Esophagus squamous epithelium (tissue), 5 donors: ENCODE measurements around the gene ZNF521. TPM values are rescaled to one million over a fixed set of nuclear protein-coding genes. Genes with fewer than 3 reads are reported as not detected.

Experiments
- DNase-seq: peaks from one replicate; lab custom pipeline; 2025; lab: John Stamatoyannopoulos, UW
- H3K27ac ChIP-seq, 4 donors: fragments of 200-600 bp; sonication (generic); one replicate each; pipeline ENCODE4 v1.5.1; 2016 to 2019; ENCODE audit warnings: mild to moderate bottlenecking in 1 of 4
- H3K27me3 ChIP-seq, 4 donors: fragments of 200-600 bp; sonication (generic); 1 replicate in 3 of 4; 2 replicates in 1 of 4; pipeline versions ENCODE4 v1.5.1 to v1.6.0; 2017 to 2021; ENCODE audit warnings: antibody characterized with exemption in 1 of 4
- H3K36me3 ChIP-seq, 3 donors: fragments of 200-600 bp; sonication (generic); one replicate each; pipeline ENCODE4 v1.5.1; 2016 to 2019
- H3K4me1 ChIP-seq, 3 donors: fragments of 200-600 bp; sonication (generic); one replicate each; pipeline ENCODE4 v1.5.1; 2017 to 2019
- H3K4me3 ChIP-seq, 4 donors: fragments of 200-600 bp; sonication (generic); 1 replicate in 3 of 4; 2 replicates in 1 of 4; pipeline ENCODE4 v1.5.1; 2016 to 2019; ENCODE audit warnings: mild to moderate bottlenecking in 2 of 4, moderate library complexity in 1 of 4
- H3K9me3 ChIP-seq, 3 donors: fragments of 200-600 bp; sonication (generic); one replicate each; pipeline ENCODE4 v1.5.1; 2016 to 2019
- POLR2A ChIP-seq, 4 donors: fragments of 450-650 bp; IDR thresholded peaks; one replicate each; pipeline ENCODE4 v1.6.1; 2017; ENCODE audit warnings: antibody characterized with exemption in 4 of 4, mild to moderate bottlenecking in 4 of 4, moderate library complexity in 3 of 4
- WGBS, 2 donors: methylation state at CpG; one replicate each; pipeline ENCODE4 v1.1.5; 2018; 5-methylcytosine and 5-hydroxymethylcytosine counted together
- intact Hi-C: fragments of 100-400 bp; cut with DNase I; formaldehyde crosslinking; loops from one replicate; pipeline ENCODE4 v1.15.0; 2022
- total RNA-seq, 4 donors: library from RNA; depleted of rRNA; stranded (reverse); fragments of >200 nt; gene quantifications; one replicate each; pipeline ENCODE4 v1.1.0, GENCODE V29; 2016
- TF ChIP-seq, protein P1 (sequence below), 6 experiments: fragments of 450-650 bp in 4 of 6; fragments of 200-600 bp in 2 of 6; sonication (generic) in 2 of 6; IDR thresholded peaks; one replicate each; pipeline ENCODE4 v1.5.1; 2016 to 2019; ENCODE audit warnings: antibody characterized with exemption in 6 of 6, mild to moderate bottlenecking in 4 of 6, moderate library complexity in 4 of 6
- donor health status: DM: yes; HTN: yes; CAD: no.

Gene ZNF521
- total RNA-seq, 4 donors from 2014 or later = 0.68 to 11.3 (median 4.7) TPM

DNA sequence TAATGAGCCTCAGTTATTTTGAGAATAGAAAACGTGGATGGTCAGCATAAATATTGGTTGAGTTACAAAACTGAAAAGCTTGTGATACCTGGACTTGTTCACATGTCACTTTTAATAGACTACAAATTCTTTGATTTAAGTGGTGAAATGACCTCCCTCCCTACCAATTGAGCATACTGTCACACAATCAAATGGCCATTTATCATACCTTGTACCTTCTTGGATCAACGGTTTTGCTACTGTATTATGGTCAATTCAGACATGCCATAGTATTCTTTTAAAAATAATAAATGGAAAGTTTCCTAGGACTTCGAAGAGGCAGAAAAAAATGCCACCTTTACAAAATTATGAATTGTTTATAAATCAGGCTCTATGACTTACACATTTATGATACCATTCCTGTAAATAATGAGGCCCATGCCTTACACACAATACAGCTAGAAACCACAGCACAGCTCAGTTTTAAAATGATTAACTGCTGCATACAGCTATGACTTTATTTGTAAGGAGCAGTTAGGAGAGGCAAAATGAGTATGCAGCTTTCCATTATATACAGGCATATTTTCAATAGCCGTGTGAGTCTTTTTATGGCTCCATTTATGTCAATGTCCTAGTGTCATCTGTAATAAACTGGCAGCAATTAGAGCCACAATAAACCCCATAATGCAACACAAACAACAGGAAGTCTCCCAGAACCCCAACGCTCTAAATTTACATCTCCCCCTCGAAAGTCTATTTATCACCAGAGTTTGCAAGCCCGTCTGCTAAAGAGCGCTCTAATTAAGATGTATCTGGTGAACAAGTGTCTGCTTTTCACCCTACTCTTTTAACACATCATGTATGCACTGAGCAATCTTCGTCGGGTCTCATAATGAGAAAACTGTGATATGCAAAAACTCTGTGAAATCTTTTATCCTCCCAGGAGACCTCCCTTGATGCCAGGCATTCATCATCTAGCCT lies 176.1 kb downstream of the ZNF521 start:
- Histone ChIP-seq H3K4me3 (no peak overlapping the region), H3K27ac (no peak overlapping the region), H3K27me3 (no peaks in the 10 kb centered on the region), H3K9me3 (no peaks in the 10 kb centered on the region), H3K4me1 (no peaks in the 10 kb centered on the region), H3K36me3 (no peaks in the 10 kb centered on the region)
- TF ChIP-seq POLR2A (IDR thresholded peaks at IDR 0.05) = no peak
- TF ChIP-seq, protein P1, sequence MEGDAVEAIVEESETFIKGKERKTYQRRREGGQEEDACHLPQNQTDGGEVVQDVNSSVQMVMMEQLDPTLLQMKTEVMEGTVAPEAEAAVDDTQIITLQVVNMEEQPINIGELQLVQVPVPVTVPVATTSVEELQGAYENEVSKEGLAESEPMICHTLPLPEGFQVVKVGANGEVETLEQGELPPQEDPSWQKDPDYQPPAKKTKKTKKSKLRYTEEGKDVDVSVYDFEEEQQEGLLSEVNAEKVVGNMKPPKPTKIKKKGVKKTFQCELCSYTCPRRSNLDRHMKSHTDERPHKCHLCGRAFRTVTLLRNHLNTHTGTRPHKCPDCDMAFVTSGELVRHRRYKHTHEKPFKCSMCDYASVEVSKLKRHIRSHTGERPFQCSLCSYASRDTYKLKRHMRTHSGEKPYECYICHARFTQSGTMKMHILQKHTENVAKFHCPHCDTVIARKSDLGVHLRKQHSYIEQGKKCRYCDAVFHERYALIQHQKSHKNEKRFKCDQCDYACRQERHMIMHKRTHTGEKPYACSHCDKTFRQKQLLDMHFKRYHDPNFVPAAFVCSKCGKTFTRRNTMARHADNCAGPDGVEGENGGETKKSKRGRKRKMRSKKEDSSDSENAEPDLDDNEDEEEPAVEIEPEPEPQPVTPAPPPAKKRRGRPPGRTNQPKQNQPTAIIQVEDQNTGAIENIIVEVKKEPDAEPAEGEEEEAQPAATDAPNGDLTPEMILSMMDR (IDR thresholded peaks at IDR 0.05) = no peak
- DNase-seq = no peak
- WGBS, 2 donors = 75 to 78% methylated on average over 10 of the region's 10 CpGs
- intact Hi-C loops = no loop called here

GRCh38 chr18:25174324-25174723 lies 177.6 kb downstream of the ZNF521 start:
- Histone ChIP-seq H3K27me3 (no peaks in the 10 kb centered on the region), H3K27ac (no peak overlapping the region), H3K36me3 (no peaks in the 10 kb centered on the region), H3K9me3 (no peaks in the 10 kb centered on the region), H3K4me1 (no peaks in the 10 kb centered on the region), H3K4me3 (no peak overlapping the region)
- intact Hi-C loops = no loop called here
- DNase-seq = no peak
- 73 to 80% methylated on average over 3 to 7 of the region's 7 CpGs for WGBS, 2 donors
- TF ChIP-seq POLR2A (IDR thresholded peaks at IDR 0.05) = no peak
- TF ChIP-seq, protein P1 (IDR thresholded peaks at IDR 0.05) = no peak

- TF ChIP-seq, protein P1 (IDR thresholded peaks at IDR 0.05) = no peak
- TF ChIP-seq POLR2A (IDR thresholded peaks at IDR 0.05) = no peak
- DNase-seq = no peak
- H3K27ac ChIP-seq = no peak overlapping the region
- no peaks in the 10 kb centered on the region for H3K27me3 ChIP-seq
- no peaks in the 10 kb centered on the region for H3K36me3 ChIP-seq
- H3K4me1 ChIP-seq = no peaks in the 10 kb centered on the region
- no peak overlapping the region for H3K4me3 ChIP-seq
- 35 to 43% methylated on average over 3 of the region's 3 CpGs for WGBS, 2 donors
- H3K9me3 ChIP-seq = no peaks in the 10 kb centered on the region
- intact Hi-C loops = no loop called here
Measured at GRCh38 chr18:25171334-25171733, 180.6 kb downstream of the ZNF521 start.

GRCh38 chr18:25170402-25170801 lies 181.6 kb downstream of the ZNF521 start:
- TF ChIP-seq POLR2A (IDR thresholded peaks at IDR 0.05) = no peak
- TF ChIP-seq, protein P1 (IDR thresholded peaks at IDR 0.05) = no peak
- WGBS, 2 donors = 88% methylated on average over 4 of the region's 4 CpGs

DNA sequence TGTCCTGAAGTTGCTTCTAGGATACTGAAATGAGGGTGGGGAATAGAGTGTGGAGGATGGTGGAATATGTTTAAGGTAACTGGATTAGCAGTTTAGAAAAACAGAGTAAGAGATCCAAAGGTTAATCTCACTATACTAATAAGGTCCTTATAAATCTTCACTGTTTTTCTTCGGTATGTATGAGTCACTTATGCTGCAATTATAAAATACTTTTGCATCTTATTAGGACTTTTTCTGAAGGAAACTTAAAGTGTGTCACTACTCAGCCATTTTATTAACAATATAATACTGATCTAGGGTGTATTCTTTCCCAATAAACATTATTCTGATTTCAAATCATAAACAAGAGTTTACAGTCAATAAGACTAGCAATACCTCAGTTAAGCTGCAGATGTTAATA lies 182.3 kb downstream of the ZNF521 start:
- no peaks in the 10 kb centered on the region for H3K9me3 ChIP-seq
- TF ChIP-seq, protein P1 (IDR thresholded peaks at IDR 0.05) = no peak
- no peak for TF ChIP-seq POLR2A (IDR thresholded peaks at IDR 0.05)
- no peak for DNase-seq
- H3K36me3 ChIP-seq = no peaks in the 10 kb centered on the region
- intact Hi-C loops = no loop called here
- H3K27me3 ChIP-seq = no peaks in the 10 kb centered on the region
- peaks cover 0 to under 1% (median 0%) of the 10 kb centered on the region in 3 donors for H3K4me1 ChIP-seq
- no peak overlapping the region for H3K4me3 ChIP-seq
- 42 to 55% methylated on average over 1 of the region's 1 CpG for WGBS, 2 donors
- H3K27ac ChIP-seq = no peak overlapping the region

More at GRCh38 chr18:25170402-25170801, 181.6 kb downstream of the ZNF521 start:
- no peaks in the 10 kb centered on the region for H3K36me3 ChIP-seq
- no peak overlapping the region for H3K4me3 ChIP-seq
- DNase-seq = no peak
- intact Hi-C loops = no loop called here
- no peaks in the 10 kb centered on the region for H3K4me1 ChIP-seq
- no peaks in the 10 kb centered on the region for H3K27me3 ChIP-seq
- no peak overlapping the region for H3K27ac ChIP-seq
- no peaks in the 10 kb centered on the region for H3K9me3 ChIP-seq
